ENCODE measurements around the gene ABHD12.

ABHD12 gene

GRCh38 chr20:25285856-25286798, 104.5 kb downstream of the ABHD12 start:
- no peak for TF ChIP-seq POLR2A (IDR thresholded peaks at IDR 0.05; ENCODE audit: low read depth, low read length)

GRCh38 chr20:25285091-25285647, 105.5 kb downstream of the ABHD12 start:
- no peak for TF ChIP-seq POLR2A (IDR thresholded peaks at IDR 0.05; ENCODE audit: low read depth, low read length)
- DNase-seq (ENCODE audit: insufficient read length, low spot score) = no peak
- no peak for FAIRE-seq

More at GRCh38 chr20:25285856-25286798, 104.5 kb downstream of the ABHD12 start:
- no peak for DNase-seq (ENCODE audit: insufficient read length, low spot score)
- no peak for FAIRE-seq

- FAIRE-seq = no peak
- no peak for DNase-seq (ENCODE audit: insufficient read length, low spot score)
- no peak for TF ChIP-seq POLR2A (IDR thresholded peaks at IDR 0.05; ENCODE audit: low read depth, low read length)
These were observed 106.5 kb downstream of the ABHD12 start for GRCh38 chr20:25284131-25284601.

- no peak for TF ChIP-seq POLR2A (IDR thresholded peaks at IDR 0.05; ENCODE audit: low read depth, low read length)
- DNase-seq (ENCODE audit: insufficient read length, low spot score) = no peak
- FAIRE-seq = no peak
These were observed 107.2 kb downstream of the ABHD12 start for GRCh38 chr20:25283221-25283951.

GRCh38 chr20:25282796-25283195, 107.8 kb downstream of the ABHD12 start:
- no peak for DNase-seq (ENCODE audit: insufficient read length, low spot score)
- no peak for TF ChIP-seq POLR2A (IDR thresholded peaks at IDR 0.05; ENCODE audit: low read depth, low read length)
- no peak for FAIRE-seq

GRCh38 chr20:25282034-25282781, 108.4 kb downstream of the ABHD12 start:
- TF ChIP-seq POLR2A (IDR thresholded peaks at IDR 0.05; ENCODE audit: low read depth, low read length) = no peak
- no peak for DNase-seq (ENCODE audit: insufficient read length, low spot score)
- no peak for FAIRE-seq

- no peak for TF ChIP-seq POLR2A (IDR thresholded peaks at IDR 0.05; ENCODE audit: low read depth, low read length)
- DNase-seq (ENCODE audit: insufficient read length, low spot score) (no peak), FAIRE-seq (no peak)
These were observed 109.1 kb downstream of the ABHD12 start for GRCh38 chr20:25281541-25281991.

- TF ChIP-seq POLR2A (IDR thresholded peaks at IDR 0.05; ENCODE audit: low read depth, low read length) = no peak
- no peak for FAIRE-seq
- DNase-seq (ENCODE audit: insufficient read length, low spot score) = no peak
These were observed 109.8 kb downstream of the ABHD12 start for GRCh38 chr20:25280574-25281535.

- TF ChIP-seq POLR2A (IDR thresholded peaks at IDR 0.05; ENCODE audit: low read depth, low read length) = no peak
- DNase-seq (ENCODE audit: insufficient read length, low spot score) (no peak), FAIRE-seq (no peak)
These were observed 110.5 kb downstream of the ABHD12 start for GRCh38 chr20:25280051-25280573.

GRCh38 chr20:25279403-25279802, 111.2 kb downstream of the ABHD12 start:
- FAIRE-seq (no peak), DNase-seq (ENCODE audit: insufficient read length, low spot score) (no peak)
- TF ChIP-seq POLR2A (IDR thresholded peaks at IDR 0.05; ENCODE audit: low read depth, low read length) = no peak

GRCh38 chr20:25278636-25279361, 111.8 kb downstream of the ABHD12 start:
- DNase-seq (ENCODE audit: insufficient read length, low spot score) (no peak), FAIRE-seq (no peak)
- no peak for TF ChIP-seq POLR2A (IDR thresholded peaks at IDR 0.05; ENCODE audit: low read depth, low read length)

All from H54 (cell line).